Stimulated activated CD4-positive, alpha-beta T cell treated with anti-CD3 and anti-CD28 coated beads, TNF-alpha, amount 100 ng/mL, for 1 hour (primary cell): ENCODE results near the gene LRRC45.
"Not testable (repeated sequence)": the region's sequence is repeated elsewhere in the genome, so short reads cannot be mapped to it uniquely, and the experiment has no call there.

Experiments
- DNase-seq, 3 donors: peaks; one replicate each; pipeline ENCODE4 v3.0.0-alpha.2; 2020; ENCODE audit warnings: low read depth in 3 of 3, low spot score in 1 of 3

Gene LRRC45

DNA sequence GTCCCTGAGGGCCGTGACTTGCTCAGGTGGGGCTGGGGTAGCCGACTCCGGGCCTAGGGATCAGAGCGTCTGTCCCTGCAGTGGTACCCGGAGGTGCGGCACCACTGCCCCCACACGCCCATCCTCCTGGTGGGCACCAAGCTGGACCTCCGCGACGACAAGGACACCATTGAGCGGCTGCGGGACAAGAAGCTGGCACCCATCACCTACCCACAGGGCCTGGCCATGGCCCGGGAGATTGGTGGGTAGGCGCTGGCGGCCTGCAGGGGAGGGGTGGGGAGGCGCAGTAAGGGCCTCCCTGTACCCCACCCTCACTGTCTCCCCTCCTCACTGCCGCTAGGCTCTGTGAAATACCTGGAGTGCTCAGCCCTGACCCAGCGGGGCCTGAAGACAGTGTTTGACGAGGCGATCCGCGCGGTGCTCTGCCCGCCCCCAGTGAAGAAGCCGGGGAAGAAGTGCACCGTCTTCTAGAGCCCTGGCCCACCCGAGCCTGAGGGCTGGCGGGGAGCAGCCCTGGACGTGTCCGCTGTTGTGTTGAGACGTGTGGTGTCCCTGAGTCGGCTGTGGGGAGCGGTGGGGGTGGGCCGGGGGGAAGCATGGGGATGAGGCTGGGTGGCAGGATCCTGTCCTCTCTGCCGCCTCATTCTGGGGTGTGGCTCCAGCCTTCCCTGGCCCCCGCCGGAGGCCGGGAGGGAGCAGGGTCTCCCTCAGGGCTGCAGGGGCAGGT, 10.4 kb downstream of the LRRC45 start:
- no peak for DNase-seq

DNA sequence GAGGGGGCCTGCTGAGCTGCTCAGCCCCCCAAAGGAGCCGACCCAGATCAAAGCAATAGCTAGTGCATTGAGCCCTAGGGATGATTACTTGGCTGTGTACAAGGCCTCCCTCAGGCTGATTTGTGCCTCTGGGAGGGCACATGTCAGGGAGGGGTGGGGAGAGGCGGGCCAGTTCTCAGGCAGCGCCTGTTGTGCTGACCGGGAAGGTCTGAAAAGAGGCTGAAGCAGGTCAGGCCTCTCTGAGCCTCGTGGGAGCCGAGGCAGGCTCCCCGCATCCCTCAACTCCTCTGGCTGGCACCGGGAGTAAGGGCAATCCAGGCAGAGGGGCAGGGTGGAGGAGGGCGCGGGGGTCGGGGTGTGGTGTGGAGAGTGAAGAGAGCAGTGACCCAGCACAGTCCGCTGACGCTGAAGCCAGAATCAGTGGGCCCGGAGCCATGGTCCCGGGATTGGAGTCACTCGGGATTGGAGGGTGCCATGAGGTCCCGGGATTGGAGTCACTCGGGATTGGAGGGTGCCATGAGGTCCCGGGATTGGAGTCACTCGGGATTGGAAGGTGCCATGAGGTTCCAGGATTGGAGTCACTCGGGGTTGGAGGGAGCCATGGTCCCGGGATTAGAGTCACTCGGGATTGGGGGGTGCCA, 11.4 kb downstream of the LRRC45 start:
- DNase-seq: no peak

DNA sequence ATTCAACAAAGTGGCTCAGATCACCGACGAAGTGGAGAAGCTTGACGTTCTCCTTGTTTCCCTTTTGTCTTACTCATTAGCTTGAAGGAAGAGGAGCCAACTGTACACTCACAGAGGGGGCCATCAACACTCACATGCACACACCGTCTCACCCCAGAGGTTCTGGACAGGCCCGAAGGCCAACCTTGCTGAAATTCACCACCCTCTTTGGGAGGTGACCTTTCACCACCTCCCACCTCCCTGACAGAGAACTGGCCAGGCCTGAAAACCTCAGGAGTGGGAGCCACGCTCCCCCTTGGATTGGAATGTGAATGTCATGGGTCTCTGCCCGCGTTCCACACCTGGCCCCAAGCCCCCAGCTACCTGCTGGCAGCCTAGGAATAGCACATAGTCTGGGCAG, 12.4 kb downstream of the LRRC45 start:
- DNase-seq: no peak

DNA sequence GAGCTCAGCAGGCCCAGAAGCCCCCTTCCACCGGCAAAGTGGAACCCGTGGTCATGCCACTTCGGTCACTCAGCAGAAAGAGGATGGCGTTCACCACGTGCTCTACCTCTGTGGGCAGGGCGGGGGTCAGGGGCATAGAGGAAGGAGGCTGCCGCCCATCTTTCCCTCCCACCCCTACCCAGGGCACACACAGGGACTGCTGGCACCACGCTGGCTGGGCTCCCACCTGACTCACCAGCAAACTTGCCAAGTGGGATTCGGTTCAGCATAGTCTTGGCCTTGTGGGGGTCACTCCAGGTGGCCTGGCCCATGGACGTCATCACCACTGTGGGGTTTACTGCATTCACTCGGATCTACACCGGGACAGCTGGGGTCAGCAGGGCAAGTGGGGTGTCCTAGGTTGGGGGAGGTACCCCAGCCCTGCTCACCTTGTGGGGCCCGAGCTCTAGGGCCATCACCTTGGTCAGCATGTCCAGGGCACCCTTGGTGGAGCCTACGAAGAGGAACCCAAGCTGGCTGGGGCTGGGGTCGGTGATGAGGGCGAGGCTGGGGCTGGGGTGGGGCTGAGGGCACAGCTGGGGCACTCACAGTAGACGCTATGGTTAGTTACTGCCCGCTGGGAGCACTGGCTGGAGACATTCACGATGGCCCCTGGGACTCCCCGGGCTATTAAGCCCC, 13.0 kb downstream of the LRRC45 start:
- no peak for DNase-seq

DNA sequence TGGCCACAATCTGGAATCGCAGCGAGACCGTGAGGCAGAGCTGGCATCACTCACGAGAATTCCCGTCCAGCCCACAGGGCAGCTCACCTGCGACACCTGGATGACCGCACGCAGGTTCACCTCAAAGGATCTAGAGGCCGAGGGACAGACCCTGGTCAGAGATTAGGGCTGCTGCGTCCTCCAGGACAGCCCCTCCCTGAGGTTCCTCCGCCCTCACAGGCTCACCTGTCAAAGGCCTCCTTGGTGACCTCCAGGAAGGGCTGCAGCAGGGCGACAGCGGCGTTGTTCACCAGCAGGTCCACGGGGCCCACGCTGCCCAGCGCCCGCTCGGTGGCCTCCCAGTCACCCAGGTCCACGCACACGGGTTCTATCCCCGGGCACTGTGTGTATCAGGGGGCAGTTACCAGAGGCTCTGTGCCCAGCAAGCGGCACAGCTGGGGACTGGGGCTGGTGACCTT, 13.6 kb downstream of the LRRC45 start:
- no peak for DNase-seq

DNA sequence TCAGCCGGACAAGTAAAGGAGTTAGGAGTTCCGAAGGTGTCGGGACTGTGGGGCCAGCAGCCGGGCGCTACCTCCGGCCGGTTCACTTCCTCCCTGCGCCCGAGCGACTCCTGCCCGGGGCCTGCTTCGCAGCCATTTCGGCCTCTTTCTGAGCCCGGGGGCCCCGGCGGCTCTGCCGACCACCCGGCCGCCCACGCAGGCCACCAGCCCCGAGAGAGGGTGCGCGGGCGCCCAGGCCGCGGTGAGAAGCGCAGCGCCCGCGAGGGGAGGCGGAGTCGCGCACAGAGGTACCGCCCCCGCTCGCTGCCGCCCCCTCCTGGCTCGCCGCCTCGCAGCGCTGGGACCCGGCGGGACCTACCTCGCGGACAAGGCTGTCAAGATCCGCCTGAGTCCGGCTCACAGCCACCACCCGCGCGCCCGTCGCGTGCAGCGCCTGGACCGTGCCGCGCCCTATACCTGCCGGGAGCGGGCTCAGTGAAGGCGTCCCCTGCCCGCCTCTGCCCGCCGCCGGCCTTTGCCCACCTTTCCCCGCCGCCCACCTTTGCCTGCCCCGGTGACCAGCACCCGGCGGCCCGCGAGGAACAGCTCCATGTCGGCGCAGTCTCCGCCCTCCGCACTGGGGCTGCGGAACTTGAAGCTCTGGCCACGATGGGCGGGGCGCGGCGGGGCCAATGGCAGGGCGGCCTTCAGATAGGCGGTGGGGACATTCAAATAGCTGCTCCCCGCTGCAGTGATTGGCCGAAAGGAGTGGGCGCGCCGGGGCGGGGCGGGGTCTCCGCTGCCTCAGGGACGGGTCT, 14.2 kb downstream of the LRRC45 start, which contains the start of gene DCXR:
DCXR (minus strand) TSS at position 606 of the 797 bp plus-strand sequence; CDS start at position 591, 15 bp downstream.
- peak; percentile 82 to 88 (median 85) for DNase-seq

DNA sequence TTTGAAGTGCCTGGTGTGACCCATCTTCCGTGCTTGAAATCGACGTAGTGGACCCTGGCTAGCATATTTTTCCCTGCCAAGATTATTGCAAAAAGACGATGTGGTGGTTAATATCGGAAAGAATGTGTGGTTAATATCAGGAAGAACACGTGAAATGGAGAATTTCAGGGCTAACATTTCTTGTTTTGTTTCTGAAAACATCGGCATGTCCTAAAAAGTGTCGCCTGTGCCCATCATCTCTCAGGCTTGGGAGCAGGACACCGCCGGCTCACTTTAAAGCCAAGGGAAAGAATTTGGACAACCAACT, 14.7 kb downstream of the LRRC45 start:
- no peak for DNase-seq

DNA sequence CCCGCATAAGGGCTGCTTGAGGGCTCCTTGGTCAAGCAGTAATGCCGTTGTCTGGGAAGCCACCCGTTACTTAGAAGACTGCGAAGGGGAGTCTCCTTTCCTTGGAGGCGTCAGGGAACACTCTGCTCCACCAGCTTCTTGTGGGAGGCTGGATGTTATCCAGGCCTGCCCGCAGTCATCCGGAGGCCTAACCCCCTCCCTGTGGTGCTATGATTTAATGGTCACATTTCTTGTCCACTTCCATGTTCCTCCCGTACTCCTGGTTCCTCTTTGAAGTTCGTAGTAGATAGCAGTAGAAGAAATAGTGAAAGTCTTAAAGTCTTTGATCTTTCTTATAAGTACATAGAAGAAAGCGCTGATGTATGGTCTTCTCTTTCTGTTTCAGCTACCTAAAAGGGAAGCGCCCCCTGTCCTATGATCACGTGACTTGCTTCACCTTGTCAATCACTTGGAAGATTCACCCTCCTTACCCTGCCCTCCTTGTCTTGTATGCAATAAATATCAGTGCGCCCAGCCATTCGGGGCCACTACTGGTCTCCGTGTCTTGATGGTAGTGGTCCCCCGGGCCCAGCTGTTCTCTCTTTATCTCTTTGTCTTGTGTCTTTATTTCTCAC, 15.8 kb downstream of the LRRC45 start:
- DNase-seq: not testable (repeated sequence)

DNA sequence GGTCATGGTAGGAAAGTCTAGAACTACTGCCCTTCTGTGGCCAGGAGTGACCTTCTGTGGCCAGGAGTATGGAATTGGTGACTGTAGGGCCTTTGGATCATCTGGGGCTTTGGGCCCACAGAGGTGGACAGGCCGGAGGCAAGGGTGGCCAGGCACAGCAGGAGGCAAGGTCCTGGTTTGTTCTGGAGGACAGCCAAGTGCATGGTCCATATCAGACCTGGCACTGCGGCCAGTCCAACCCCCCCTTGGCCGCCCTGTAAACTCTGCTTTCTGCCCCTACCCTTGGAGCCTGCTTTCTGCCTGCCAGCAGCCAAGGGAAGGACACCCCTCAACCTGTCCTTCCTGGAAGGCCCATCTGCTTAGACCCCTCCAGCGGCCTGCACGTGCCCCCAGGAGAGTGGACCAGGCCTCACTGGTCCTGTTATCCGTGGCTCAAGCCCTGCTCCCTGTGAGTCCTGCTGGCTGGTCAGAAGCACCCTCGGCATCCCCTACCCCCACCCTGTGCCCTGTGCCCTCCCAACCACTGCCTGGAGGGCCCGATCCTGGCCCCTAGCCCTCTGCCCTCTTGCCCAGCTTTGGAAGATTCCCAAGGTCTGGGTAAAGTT, 16.7 kb downstream of the LRRC45 start:
- no peak for DNase-seq

DNA sequence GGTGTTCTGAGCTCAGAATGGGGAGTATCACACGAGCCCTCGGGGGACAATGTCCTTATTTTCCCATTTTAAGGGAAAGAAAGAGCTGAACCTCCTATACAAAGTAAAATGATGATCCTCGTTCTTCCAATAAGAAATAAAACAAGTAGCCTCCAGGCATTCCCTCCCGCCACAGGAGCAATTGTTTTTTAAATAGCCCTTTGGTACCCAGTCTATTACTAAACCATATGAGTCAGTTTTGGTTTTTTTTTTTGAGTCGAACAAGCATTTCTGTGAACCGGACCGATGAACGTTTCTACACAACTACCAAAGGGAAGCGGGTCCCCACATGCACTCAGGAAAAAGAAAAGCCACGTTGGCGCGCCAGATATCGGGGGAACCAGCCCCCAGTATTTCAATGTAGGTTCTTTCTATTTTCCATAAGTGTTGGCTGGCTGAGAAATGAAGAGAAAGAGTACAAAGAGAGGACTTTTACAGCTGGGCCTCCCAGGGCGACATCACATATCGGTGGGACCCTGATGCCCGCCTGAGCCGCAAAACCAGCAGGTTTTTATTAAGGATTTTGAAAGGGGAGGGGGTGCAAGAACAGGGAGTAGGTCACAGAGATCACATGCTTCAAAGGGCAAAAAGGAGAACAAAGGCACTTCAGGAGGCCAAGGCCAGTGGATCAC, 18.2 kb downstream of the LRRC45 start:
- no peak for DNase-seq

DNA sequence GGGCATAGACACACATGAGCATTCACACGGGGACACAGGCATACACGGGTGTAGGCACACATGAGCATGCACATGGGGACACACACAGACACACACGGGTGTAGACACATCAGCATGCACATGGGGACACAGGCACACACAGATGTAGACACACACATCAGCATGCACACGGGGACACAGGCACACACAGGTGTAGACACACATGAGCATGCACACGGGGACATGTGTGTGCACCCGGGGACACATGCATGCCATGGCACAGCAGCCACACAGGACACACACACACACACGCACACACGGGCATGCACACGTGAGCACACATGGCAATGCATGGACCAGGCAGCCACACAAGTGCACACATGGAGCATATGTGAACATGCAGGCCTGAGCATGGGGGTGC, 19.5 kb downstream of the LRRC45 start:
- DNase-seq: no peak

DNA sequence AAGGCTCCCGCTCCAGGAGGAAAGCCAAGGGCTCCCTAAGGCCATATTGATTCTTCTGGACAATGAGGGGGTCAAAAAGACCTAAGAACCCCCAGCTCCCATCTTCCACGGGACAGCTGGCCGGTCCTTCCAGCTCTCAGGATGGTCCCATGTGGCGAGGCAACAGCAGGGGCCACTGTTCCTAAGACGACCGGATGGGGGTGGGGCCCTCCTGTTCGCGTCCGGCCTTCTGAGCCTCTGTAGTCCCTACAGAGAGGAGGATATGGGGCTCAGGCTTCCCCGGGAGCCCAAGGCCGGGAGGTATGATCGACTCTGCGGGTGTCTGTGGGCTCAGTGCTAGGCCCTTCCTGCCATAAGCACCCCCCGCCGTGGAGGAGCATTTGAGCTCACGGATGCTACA, 20.4 kb downstream of the LRRC45 start:
- no peak for DNase-seq

DNA sequence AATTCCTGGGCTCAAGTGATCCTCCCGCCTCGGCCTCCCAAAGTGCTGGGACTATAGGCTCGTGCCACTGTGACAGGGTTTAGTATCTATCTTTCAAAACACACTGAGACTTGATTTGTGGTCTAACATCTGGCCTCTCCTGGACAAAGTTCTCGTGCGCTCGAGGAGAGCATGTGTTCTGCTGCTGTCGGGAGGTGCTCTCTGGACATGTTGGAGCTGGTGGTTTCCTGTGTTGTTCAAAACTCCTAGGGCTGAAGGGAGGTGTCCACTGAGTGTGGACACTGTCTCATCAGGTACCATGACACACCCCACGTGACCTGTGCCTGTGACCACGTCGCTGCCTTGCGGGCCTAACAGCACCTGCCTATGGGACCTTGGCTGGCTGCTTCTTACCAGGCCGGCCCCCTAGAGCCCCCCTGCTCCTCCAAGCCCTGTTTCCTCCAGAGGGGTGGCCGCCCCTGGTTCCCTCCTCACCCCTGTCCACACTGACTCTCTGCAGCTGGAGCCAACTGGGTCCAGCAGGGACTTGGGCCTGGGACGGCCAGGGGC, 22.9 kb downstream of the LRRC45 start:
- DNase-seq: no peak

DNA sequence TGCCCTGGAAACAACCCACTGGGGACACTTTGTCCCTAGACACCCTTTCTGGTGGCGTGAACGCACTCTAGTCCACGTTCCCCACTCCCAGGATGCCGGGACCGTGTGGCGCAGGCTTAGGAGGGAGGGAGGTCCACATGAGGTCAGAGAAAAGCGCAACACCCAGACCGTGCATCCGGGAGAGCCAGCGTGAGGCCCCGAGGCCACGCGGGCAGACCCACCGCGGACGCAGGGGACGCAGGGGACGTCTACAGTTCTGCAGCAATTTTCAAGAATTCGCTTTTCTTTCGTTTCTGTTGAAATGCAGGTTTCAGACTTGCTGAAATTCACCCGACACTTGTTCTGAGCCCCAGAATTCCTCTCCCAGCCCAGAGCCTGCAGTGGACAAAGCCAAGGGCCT, 23.8 kb downstream of the LRRC45 start:
- no peak for DNase-seq

DNA sequence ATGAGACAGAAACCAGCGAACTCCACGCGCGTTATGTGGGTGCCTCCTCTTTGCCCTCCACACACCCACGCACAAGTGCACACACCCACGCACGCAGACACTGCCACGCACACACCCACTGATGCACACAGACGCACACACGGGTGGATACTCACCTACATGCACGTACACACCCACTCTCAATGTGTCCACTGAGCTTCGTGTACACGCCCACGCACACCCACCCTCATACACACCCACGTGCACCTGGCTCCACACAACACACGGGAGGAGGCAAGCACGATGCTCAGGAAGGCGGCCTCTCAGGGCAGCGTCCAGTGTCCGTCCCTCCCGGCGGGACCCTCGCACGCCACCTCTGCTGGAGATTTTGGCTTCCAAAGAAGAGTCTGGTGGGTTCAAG, 24.3 kb downstream of the LRRC45 start:
- DNase-seq: no peak

DNA sequence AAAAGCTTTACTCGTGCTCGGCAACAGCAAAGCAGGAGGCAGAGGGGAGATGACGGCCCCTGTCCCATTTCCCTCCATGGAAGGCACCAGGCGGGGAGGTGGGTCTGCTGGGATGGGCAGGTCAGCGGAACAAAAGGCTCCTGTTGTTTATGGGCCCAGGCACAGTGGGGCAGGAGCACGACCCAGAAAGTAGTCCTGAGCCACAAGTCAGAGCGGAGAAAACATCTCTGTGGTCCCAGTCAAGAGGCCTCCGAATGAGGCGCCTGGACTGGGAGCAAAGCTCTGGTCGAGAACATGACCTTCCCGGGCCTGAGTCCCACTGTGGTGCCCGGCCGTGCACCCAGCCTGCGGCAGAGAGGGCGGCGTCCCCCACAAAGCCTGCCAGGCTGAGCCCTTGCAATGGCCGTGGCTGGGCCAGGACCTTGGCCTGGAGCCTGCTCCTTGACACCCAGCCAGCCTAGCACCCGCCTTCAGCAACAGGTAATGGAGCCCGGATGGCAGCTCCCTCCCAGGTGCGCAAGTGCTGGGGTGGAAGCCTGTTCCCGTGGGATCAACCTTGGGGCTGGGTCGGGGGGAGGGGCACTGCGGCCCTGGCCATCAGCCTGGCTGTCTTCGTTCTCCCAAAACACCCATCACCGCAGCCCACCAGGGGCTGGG, 24.9 kb downstream of the LRRC45 start:
- no peak for DNase-seq

DNA sequence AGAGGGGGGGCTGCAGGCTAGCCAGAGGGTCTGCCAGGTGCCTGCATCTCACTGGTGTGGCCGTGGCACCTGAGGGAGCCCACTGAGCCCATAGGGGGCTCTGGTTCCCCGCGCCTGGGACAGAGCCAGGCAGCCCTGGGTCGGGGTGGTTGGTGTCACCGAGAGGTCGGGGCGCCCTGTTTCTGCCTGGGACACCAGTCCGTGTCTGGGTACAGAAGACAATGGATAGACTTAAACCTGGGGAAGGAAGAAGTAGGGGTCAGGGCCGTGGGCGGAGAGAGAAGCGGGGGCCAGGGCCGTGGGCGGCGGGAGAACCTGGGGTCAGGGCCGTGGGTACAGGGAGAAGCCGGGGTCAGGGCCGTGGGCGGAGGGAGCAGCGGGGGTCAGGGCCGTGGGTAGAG, 25.5 kb downstream of the LRRC45 start:
- no peak for DNase-seq

DNA sequence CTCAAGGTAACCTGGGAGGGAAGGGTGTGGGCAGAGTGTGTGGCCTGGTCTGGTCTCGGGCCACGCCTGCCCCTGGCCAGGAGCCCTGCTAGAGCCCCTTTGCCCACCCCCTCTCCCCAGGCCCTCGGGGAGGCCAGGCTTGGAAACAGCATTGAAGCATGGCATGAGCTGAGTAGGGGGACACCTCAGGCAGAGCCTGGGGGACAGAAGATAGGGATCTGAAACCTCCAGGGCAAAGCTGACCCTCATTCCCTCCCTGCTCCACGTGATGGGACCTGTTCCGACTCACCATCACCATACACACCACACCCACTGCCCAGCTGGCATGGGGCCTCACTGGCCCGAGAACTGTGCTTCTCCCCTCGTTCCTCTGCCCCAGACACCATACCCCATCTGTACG, 26.0 kb downstream of the LRRC45 start:
- DNase-seq: no peak

DNA sequence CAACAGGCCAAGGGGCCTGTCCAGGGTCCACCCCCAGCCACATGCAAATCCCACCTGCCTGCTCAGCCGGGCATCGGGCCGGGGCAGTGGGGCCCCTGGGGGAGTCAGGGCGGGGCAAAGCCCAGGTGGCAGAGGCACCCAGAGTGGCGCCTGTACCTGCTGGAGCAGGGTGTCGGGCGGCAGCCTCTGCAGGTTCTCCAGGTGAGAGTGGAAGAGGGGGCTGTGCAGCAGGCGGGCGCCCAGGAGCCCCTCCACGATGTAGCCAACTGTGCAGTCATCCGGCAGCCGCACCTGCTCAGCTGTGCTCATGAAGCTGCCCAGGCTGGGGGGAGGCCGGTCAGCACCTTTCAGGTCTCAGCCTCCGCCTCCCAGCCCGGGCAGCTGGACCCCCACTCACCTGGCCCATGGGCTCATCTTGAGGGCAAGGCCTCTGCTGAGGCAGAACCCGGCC, 26.4 kb downstream of the LRRC45 start:
- DNase-seq: no peak
